G401.6 (cell line): ENCODE measurements around the gene ANKRD33.
"Not testable (repeated sequence)": the region's sequence is repeated elsewhere in the genome, so short reads cannot be mapped to it uniquely, and the experiment has no call there.

ENCODE experiments used
- FAIRE-seq: peaks from 2 replicates; lab custom pipeline; 2012; peaks lifted over from hg19 to GRCh38; lab: Jason Lieb, UNC

ANKRD33 gene

DNA sequence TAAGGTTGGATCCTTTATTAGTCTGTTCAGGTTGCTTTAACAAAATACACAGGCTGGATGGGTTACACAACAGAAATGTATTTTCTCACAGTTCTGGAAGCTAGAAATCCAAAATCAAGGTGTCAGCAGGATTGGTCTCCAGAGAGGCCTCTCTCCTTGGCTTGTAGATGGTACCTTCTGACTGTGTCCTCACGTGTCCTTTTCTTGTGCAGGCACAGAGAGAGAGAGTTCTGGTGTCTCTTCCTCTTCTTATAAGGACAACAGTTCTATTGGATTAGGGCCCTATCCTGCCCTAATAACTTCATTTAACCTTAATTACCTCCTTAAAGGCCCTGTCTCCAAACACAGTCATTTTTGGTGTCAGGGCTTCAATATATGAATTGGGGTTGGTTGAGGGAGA, 4.6 kb upstream of the ANKRD33 start:
- FAIRE-seq, result no peak

DNA sequence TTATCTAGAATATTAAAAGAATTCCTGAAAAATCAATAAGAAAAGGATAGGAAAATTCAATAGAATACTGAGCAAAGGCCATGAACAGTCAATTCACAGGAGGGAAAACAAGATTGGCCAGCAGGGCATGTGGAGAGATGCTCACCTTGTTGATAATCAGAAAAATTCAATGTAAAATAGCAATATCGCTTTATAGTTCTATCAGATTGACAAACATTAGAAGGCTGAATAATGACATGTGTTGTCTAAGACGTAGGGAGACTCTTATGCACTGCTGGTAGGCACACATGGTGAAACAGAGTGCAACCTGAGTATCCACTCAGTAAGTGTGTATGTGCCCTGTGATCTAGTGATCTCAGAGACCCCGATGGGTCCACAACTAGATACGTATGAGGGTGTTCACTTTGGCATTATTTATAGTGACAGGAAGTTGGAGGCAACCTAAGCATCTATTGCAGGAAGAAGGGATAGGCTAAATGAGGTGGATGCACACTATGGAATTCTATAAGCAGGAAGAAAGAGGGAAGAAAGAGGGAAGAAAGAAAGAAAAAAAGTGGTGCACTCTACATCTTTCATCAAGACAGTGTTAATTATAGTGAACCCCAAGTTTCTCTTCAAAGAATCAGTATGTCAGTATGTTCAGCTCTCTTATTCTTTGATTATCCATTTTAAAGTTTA, 3.8 kb upstream of the ANKRD33 start:
- no peak for FAIRE-seq

DNA sequence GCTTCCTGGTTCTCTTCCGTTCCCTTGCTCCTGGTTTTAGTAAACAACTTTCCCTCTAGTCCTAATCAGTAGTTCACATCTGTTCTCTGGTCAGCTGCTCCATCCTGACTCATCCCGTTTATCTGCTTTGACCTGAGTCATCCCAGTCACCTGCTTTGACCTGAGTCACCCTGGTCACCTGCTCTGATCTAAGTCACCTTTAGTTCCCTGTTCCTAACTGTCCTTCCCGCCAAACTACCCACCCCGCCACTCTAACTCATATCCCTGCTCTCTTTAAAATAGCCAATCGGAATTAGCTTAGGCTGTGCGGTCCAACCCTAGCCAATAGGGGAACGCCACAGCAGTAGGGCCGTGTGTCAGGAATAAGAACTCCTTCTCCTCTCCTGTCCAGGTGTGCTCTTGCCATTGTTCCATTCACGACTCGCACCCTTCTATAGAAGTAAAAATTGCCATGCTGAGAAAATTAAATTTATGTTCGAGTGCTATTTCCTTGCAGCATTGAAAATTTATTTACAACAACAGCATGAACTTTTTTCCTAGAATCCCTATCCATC, 3.1 kb upstream of the ANKRD33 start:
- no peak for FAIRE-seq

GRCh38 chr12:51885294-51886020, 2.4 kb upstream of the ANKRD33 start:
- not testable (repeated sequence) for FAIRE-seq

DNA sequence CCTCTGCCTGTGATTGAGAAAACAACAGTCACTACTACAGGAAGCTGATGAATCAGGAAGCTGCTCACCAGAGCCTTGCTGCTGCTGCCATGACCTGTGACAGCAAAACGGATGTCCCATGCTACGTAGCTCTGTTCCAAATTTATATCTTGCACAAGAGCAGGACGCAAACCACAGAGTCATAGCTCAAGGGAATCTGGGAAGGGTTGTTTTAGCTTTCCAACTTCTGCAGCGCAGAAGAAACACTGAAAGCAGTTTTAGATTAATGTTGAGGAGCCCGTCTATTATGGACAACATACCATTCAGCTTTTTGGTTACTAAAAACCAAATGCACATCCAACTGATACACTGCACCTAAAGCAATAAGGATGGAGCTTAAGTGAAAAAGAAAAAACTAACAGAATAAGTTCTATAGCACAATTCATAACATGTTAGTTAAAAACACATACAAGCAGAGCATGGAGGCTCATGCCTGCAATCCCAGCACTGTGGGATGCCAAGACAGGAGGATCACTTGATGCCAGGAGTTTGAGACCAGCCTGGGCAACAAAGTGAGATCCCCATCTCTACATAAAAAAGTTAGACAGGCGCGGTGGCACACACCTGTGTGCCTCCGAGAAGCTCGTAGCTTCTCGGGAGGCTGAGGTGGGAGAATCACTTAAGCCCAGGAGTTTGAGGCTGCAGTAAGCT, 1.7 kb upstream of the ANKRD33 start:
- FAIRE-seq, result no peak

DNA sequence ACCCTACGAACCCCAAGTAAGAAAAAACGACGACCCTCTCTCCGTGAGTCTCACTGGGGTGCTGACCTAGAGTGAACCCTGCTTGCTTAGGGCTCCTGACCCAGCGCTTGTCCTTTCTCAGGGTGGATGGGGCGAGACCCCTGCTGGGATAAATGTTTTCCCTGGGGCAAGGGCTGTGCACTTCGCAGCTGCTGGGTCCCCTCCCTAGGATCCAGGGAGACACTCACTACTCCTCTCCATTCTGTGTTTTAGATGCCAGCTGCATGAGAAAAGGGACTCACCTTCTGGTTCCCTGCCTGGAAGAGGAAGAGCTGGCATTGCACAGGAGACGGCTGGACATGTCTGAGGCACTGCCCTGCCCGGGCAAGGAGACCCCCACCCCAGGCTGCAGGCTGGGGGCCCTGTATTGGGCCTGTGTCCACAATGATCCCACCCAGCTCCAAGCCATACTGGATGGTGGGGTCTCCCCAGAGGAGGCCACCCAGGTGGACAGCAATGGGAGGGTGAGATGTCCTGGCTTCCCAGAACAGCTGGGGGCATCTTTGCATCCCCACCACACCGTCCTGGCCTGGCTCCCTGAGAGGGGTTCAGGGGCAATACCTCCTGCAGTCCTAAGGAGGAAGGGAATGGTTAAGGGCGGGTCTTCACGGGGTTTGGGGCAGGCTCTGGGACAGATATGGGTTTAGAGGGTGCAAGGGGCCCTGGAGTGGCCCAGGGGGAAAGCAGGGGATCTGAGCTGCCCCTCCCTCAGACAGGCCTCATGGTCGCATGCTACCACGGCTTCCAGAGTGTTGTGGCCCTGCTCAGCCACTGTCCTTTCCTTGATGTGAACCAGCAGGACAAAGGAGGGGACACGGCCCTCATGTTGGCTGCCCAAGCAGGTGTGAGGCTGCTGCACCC, 663 bp downstream of the ANKRD33 start:
- no peak for FAIRE-seq

- FAIRE-seq, result no peak
Measured at GRCh38 chr12:51889216-51890132, 1.6 kb downstream of the ANKRD33 start.

- FAIRE-seq, result no peak
Measured at GRCh38 chr12:51890133-51890464, 2.2 kb downstream of the ANKRD33 start.

DNA sequence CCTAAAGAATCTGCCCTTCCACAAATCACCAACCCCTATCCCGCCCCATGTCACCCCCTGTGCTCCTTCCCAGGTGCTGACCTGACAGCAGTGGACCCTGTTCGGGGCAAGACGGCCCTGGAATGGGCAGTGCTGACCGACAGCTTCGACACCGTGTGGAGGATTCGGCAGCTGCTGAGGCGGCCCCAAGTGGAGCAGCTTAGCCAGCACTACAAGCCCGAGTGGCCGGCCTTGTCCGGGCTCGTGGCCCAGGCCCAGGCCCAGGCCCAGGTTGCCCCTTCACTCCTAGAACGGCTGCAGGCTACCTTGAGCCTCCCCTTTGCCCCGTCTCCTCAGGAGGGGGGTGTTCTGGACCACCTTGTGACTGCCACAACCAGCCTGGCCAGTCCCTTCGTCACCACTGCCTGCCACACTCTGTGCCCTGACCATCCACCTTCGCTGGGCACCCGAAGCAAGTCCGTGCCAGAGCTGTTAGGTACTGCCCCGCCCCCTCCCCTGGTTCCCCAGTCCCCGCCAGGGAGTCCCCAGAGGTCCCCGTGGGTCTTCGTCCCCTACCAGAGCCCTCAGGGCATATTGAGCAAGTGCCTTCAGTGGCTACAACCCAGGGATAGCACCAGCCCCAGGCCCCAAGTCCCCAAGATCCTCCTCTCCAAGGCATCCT, 2.7 kb downstream of the ANKRD33 start:
- no peak for FAIRE-seq

- peak; percentile 96 for FAIRE-seq
Measured at GRCh38 chr12:51891843-51892242, 3.9 kb downstream of the ANKRD33 start.

GRCh38 chr12:51893786-51894185, 5.9 kb downstream of the ANKRD33 start:
- no peak for FAIRE-seq

DNA sequence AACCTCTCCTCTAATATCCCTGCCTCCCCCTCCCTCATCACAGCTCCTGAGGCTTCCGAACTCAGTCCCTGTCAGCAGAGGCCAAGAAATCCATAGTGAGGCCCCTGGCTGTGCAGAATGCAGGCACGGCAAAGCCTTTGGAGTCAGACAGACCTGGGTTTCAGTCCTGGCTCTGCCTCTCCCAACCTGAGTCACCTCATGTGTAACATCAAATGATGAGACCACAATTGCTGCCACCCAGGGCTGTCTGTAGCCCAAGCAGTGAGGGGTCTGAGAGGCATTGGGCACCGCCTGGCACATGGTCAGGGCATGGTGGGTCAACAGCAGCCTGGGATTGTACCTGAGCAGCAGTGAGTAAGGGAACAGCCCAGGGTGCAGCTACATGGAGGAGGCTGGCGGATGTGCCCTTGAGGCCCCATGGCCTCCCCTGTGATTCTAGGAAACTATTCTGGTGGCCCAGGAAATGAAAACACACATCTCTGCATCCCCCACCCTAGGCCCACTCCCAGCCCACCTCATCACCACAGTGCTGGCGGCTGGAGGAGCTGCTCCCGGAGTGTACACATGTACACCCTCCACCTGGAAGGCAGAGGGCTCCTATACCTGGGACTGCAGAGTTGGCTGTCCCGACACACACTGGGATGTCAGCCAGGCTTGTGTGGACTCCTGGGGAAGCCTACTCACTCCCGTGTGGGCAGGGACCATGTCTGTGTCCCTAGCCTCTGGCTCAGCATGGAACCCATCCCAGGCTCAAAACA, 7.7 kb downstream of the ANKRD33 start:
- no peak for FAIRE-seq

DNA sequence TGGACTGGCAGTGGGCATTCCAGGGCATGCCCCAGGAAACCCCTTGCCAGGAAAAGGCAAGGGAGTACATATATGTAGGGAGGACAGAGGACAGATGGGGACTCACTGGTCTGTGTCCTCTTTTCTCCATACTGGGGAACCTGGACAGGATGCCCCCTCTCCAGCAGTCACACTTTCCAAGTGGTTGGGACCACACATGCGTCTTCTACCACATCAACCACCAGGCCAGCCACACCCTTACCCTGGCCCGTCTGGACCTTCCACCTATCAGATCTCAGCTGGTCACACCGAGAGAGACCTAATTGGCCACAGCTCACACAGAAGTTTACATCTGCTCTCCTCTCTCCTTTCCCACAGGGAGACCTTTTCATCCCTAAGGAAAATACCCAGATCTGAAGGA, 8.3 kb downstream of the ANKRD33 start:
- FAIRE-seq, result no peak

DNA sequence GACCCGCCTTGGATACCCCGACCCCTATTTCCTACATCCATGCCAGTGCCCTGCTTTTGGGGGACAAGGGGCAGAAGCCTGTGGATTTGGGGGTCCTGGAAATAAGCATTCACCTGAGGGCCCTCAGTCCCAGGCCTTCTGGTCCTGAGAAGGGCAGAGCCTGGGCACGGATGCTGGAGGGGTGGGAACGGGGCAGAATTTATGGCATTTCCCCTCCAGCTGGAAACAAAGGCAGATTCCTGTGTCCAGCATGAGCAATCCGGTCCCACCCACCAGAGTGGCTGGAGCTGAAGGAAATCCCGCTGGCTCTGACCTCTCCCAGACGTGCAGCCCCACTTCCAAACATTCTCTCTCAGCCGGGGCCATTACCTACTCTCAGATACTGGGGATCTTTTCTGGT, 9.3 kb downstream of the ANKRD33 start:
- no peak for FAIRE-seq

GRCh38 chr12:51898506-51898905, 10.6 kb downstream of the ANKRD33 start:
- FAIRE-seq, result no peak

DNA sequence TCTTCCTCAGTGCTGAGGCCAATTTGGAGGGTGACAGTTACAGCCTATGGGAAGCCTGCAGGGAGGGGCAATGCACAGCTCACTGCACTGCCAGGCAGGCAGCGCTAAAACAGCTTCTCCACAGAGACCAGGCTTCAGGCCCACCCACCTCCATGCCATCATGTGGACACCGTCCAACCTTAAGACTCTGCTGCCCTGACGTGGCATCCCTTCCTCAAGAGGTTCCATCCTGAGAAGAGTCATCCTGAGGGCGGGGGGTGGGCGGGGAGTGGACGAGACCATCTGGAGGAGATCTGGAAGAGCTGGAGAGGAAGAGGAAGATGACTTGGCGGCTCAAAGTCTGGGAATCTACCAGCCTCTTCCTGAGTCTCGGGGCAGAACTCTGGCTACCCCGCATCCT, 11.0 kb downstream of the ANKRD33 start:
- no peak for FAIRE-seq

DNA sequence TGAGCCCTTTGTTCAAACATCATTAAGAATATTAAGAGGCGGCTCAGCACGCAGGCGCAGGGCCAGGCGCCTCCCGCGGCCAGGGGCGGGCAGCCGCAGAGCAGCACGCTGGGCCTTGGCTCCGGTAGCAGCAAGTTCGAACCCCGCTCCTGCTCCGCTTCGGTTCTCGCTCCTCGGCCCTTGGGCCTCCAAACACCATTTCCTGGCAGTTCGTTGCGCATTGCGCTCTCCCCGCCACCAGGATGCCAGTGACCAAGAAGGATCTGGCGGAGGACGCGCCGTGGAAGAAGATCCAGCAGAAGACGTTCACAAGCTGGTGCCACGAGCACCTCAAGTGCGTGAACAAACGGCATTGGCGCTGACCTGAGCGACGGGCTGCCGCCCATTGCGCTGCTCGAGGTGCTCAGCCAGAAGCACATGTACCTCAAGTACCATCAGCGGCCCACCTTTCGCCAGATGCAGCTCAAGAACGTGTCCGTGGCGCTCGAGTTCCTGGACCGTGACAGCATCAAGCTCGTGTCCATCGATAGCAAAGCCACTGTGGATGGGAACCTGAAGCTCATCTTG, 12.5 kb downstream of the ANKRD33 start:
- no peak for FAIRE-seq

- no peak for FAIRE-seq
Measured at GRCh38 chr12:51901121-51901817, 13.4 kb downstream of the ANKRD33 start.

DNA sequence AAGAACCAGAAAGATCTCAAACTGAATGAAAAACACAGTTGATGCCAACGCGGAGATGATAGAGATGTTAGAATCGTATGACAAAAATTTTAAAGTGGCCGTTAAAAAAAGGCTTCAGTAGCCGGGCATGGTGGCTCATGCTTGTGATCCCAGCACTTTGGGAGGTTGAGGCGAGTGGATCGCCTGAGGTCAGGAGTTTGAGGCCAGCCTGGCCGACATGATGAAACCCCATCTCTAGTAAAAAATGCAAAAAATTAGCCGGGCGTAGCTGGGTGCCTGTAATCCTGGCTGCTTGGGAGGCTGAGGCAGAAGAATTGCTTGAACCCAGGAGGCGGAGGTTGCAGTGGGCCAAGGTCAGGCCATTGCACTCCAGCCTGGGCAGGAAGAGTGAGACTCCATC, 14.0 kb downstream of the ANKRD33 start:
- no peak for FAIRE-seq
